ENCODE results near the gene ATP11A.

- TF ChIP-seq, protein P1, sequence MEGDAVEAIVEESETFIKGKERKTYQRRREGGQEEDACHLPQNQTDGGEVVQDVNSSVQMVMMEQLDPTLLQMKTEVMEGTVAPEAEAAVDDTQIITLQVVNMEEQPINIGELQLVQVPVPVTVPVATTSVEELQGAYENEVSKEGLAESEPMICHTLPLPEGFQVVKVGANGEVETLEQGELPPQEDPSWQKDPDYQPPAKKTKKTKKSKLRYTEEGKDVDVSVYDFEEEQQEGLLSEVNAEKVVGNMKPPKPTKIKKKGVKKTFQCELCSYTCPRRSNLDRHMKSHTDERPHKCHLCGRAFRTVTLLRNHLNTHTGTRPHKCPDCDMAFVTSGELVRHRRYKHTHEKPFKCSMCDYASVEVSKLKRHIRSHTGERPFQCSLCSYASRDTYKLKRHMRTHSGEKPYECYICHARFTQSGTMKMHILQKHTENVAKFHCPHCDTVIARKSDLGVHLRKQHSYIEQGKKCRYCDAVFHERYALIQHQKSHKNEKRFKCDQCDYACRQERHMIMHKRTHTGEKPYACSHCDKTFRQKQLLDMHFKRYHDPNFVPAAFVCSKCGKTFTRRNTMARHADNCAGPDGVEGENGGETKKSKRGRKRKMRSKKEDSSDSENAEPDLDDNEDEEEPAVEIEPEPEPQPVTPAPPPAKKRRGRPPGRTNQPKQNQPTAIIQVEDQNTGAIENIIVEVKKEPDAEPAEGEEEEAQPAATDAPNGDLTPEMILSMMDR (IDR thresholded peaks at IDR 0.05 in 8 of 11, conservative IDR thresholded peaks at IDR 0.05 in 3 of 11): no peak
- no peak for TF ChIP-seq POLR2AphosphoS5 (IDR thresholded peaks at IDR 0.05)
These were observed 177.5 kb downstream of the ATP11A start for GRCh38 chr13:112867301-112867711.
